AG10803 (cell line): ENCODE data around the gene NIPBL.

Source experiments
- DNase-seq: peaks from one replicate; pipeline ENCODE4 v3.0.0; 2010; ENCODE audit warnings: low read depth
- H3K4me3 ChIP-seq: 2 replicates; pipeline ENCODE4 v1.5.1; 2011; ENCODE audit warnings: mild to moderate bottlenecking, low read length, control low read depth
- TF ChIP-seq, protein P1 (sequence below): conservative IDR thresholded peaks from 2 replicates; pipeline ENCODE4 v1.5.1; 2011; ENCODE audit warnings: mild to moderate bottlenecking, low read length, control low read depth, inconsistent platforms

The NIPBL gene

DNA sequence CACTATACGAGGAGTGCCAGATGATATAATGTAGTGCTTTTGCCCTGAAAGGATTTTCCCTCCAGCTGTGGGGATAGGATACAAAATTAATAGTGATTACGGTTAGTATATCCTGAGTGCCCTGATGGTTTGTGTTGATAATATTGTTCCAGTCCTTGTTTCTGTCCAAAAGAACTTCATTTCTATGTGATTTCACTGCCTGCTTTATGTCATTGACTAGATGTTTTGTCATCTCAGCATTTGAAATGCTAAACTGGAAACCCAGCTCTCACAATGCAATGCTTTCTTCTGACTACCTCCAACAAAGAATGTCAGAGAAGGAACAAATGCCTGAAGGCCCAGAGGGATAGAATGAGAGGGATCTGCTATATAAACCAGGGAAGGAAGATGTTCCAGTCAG is 177.8 kb downstream of the NIPBL start:
- H3K4me3 ChIP-seq: no peak overlapping the region
- TF ChIP-seq, protein P1, sequence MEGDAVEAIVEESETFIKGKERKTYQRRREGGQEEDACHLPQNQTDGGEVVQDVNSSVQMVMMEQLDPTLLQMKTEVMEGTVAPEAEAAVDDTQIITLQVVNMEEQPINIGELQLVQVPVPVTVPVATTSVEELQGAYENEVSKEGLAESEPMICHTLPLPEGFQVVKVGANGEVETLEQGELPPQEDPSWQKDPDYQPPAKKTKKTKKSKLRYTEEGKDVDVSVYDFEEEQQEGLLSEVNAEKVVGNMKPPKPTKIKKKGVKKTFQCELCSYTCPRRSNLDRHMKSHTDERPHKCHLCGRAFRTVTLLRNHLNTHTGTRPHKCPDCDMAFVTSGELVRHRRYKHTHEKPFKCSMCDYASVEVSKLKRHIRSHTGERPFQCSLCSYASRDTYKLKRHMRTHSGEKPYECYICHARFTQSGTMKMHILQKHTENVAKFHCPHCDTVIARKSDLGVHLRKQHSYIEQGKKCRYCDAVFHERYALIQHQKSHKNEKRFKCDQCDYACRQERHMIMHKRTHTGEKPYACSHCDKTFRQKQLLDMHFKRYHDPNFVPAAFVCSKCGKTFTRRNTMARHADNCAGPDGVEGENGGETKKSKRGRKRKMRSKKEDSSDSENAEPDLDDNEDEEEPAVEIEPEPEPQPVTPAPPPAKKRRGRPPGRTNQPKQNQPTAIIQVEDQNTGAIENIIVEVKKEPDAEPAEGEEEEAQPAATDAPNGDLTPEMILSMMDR: no peak
- no peak for DNase-seq

DNA sequence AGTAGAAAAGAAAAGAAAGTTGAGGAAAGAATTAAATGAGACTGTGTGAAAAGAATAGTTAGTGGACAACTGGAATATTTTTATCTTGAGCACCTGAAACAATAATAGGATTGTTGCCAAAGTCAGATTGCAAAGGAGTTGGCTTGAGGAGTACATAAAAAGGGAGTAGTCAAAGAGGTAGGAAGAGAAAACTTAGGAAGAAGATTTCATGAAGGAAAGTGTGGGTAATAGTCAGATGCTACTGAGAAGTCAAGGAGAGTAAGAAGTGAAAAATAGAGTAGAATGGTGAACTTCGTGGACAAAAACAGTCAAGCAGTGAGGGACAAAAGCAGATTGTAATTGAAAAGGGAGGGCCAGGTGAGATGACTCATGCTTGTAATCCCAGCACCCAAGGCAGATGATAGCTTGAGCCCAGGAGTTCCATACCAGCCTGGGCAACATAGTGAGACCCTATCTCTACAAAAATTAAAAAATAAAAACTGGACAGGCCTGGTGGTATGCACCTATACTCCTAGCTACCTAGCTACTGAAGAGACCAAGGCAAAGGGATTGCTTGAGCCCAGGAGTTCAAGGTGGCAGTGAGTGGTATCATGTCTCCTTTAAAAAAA is 178.9 kb downstream of the NIPBL start:
- H3K4me3 ChIP-seq: no peak overlapping the region
- no peak for DNase-seq
- TF ChIP-seq, protein P1: no peak

DNA sequence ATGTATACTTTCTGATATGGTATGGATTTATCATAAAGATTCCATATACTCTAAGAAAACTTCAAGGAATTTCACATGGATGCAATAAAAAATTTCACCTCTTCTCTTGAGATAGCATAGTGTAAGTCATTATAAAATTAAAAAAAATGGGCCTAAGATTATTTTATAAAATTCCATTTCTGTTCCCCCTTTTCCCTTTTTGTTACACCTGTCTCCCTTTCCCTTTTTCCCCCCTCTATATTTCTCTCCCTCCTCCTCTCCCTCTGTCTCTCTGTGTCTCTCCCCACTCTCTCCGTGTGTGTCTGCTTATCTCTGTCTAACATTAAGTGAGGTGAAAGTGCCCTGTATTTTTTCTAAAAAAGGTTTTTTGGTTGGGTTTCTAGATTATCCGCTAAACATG is 180.2 kb downstream of the NIPBL start:
- TF ChIP-seq, protein P1: no peak
- no peak overlapping the region for H3K4me3 ChIP-seq
- no peak for DNase-seq

DNA sequence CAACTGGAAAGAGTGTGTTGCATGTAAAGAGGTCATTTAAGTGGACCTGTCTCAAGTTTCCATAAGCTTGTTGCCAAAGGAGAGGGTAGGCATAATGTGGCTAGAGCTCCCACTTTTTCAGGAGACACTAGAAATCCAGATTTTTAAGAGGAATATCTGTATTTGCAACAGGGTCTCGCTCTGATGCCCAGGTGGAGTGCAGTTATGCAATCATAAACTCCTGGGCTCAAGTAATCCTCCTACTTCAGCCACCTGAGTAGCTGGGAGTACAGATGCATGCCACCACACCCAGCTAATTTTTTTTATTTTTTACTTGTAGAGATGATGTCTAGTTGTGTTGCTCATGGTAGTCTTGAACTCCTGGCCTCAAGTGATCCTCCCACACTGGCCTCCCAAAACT is 183.5 kb downstream of the NIPBL start:
- TF ChIP-seq, protein P1: no peak
- no peak for DNase-seq
- H3K4me3 ChIP-seq: no peak overlapping the region

DNA sequence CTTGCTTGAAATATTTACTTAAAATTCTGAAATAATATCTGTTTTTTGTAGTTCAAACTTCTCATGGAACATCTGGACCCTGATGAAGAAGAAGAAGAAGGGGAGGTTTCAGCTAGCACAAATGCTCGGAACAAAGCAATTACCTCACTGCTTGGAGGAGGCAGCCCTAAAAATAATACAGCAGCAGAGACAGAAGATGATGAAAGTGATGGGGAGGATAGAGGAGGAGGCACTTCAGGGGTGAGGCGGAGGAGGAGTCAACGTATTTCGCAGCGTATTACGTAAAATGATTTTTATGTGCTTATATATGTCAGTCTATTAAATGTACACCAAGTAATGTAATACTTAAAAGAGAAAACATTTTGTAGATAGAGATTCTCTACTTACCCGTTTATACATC is 187.2 kb downstream of the NIPBL start:
- TF ChIP-seq, protein P1: no peak
- no peak for DNase-seq
- no peak overlapping the region for H3K4me3 ChIP-seq

DNA sequence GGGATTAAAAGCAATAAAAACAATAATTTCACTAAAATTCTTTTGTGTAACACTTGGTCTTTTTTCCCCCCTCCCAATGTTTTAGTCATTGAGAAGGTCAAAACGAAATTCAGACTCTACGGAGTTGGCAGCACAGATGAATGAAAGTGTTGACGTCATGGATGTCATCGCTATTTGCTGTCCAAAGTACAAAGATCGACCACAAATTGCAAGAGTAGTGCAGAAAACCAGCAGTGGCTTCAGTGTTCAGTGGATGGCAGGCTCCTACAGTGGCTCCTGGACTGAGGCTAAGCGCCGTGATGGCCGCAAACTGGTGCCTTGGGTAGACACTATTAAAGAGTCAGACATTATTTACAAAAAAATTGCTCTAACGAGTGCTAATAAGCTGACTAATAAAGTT is 187.9 kb downstream of the NIPBL start:
- TF ChIP-seq, protein P1: no peak

DNA sequence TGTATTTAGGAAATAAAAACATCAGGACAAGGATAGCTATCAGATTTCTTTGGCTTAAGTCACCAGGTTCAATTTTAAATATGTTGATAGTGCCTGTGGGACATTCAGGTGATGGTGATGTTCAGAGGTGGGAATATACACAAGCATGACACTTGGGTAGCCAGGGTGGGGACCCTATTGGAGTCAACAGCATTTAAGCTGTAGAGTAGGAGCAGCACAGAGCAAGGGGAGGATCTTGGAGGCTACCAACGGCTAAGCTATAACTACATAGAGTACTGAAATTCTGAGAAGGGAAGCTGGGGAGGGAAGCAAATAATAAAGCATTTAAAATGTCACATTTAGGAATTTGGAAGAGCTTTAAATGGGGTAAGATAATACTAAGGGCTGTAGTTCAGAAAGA is 194.9 kb downstream of the NIPBL start:
- H3K4me3 ChIP-seq: no peak overlapping the region
- TF ChIP-seq, protein P1: no peak
- DNase-seq: no peak

More for the DNA sequence above, 187.9 kb downstream of the NIPBL start:
- DNase-seq: no peak
- H3K4me3 ChIP-seq: no peak overlapping the region
